Naive thymus-derived CD4-positive, alpha-beta T cell (primary cell): ENCODE results near the gene RAB40C. TPM values are rescaled to one million over a fixed set of nuclear protein-coding genes. Genes with fewer than 3 reads are reported as not detected.

Experiments used
- ATAC-seq: fragments of 150-1000 bp; cut with Tn5 transposase; 2 replicates; pipeline ENCODE4 v1.10.0; 2021; ENCODE audit warnings: mild to moderate bottlenecking, moderate library complexity
- CTCF ChIA-PET: fragments of 350-600 bp; sonication (Branson Sonifier 250); formaldehyde crosslinking; loops from one replicate; lab custom pipeline; 2021; ENCODE audit warnings: antibody characterized with exemption; lab: Charles Lee
- POLR2A ChIA-PET: fragments of 350-600 bp; sonication (Branson Sonifier 250); formaldehyde crosslinking; loops from one replicate; lab custom pipeline; 2021; ENCODE audit warnings: antibody characterized with exemption, inconsistent platforms; lab: Charles Lee
- DNase-seq, 9 donors: peaks; one replicate each; pipeline versions ENCODE4 v3.0.0 to v3.0.0-alpha.2; 2020 to 2022; ENCODE audit warnings: mixed read lengths in 1 of 9
- H3K27ac ChIP-seq: one replicate; pipeline ENCODE4 v1.7.0; 2013; ENCODE audit warnings: mild to moderate bottlenecking, low read depth, low read length, moderate library complexity
- H3K27me3 ChIP-seq, 2 donors: one replicate each; pipeline ENCODE4 v1.7.0; 2013; ENCODE audit warnings: low read length in 2 of 2, mild to moderate bottlenecking in 2 of 2, moderate library complexity in 2 of 2; ENCODE audit not compliant: control insufficient read depth in 2 of 2, insufficient read depth in 2 of 2
- H3K36me3 ChIP-seq, 3 experiments: 1 replicate in 2 of 3; 2 replicates in 1 of 3; pipeline ENCODE4 v1.7.0; 2013; ENCODE audit warnings: low read length in 3 of 3, mild to moderate bottlenecking in 3 of 3, moderate library complexity in 1 of 3; ENCODE audit not compliant: insufficient read depth in 3 of 3, control insufficient read depth in 2 of 3
- H3K4me1 ChIP-seq, 2 donors: one replicate each; pipeline ENCODE4 v1.7.0; 2013; ENCODE audit warnings: low read length in 2 of 2, mild to moderate bottlenecking in 2 of 2, moderate library complexity in 1 of 2; ENCODE audit not compliant: control insufficient read depth in 2 of 2, insufficient read depth in 2 of 2
- H3K4me3 ChIP-seq: 2 replicates; pipeline ENCODE4 v1.7.0; 2013; ENCODE audit warnings: mild to moderate bottlenecking, low read length
- H3K9me3 ChIP-seq, 3 experiments: 1 replicate in 2 of 3; 2 replicates in 1 of 3; pipeline ENCODE4 v1.7.0; 2013; ENCODE audit warnings: low read length in 3 of 3; ENCODE audit not compliant: control insufficient read depth in 2 of 3
- H3K27ac Mint-ChIP-seq, 9 donors: one replicate each; pipeline ENCODE4 v1.8.0; 2020 to 2022; ENCODE audit warnings: mixed read lengths in 9 of 9, mild to moderate bottlenecking in 8 of 9, moderate library complexity in 5 of 9, inconsistent platforms in 2 of 9
- H3K27me3 Mint-ChIP-seq, 5 donors: one replicate each; pipeline ENCODE4 v1.8.0; 2021 to 2022; ENCODE audit warnings: mixed read lengths in 5 of 5, mild to moderate bottlenecking in 1 of 5
- H3K36me3 Mint-ChIP-seq, 5 donors: one replicate each; pipeline ENCODE4 v1.8.0; 2020 to 2022; ENCODE audit warnings: mixed read lengths in 5 of 5, mild to moderate bottlenecking in 3 of 5, inconsistent platforms in 1 of 5
- H3K4me1 Mint-ChIP-seq, 7 donors: one replicate each; pipeline ENCODE4 v1.8.0; 2020 to 2022; ENCODE audit warnings: mixed read lengths in 7 of 7, mild to moderate bottlenecking in 3 of 7, inconsistent platforms in 1 of 7
- H3K4me3 Mint-ChIP-seq, 10 donors: one replicate each; pipeline ENCODE4 v1.8.0; 2020 to 2022; ENCODE audit warnings: mild to moderate bottlenecking in 10 of 10, mixed read lengths in 10 of 10, moderate library complexity in 6 of 10, inconsistent platforms in 2 of 10
- H3K9me3 Mint-ChIP-seq, 11 donors: one replicate each; pipeline ENCODE4 v1.8.0; 2020 to 2022; ENCODE audit warnings: mixed read lengths in 11 of 11, mild to moderate bottlenecking in 4 of 11, inconsistent platforms in 1 of 11, moderate library complexity in 1 of 11
- intact Hi-C, 2 donors: fragments of 100-400 bp; cut with micrococcal nuclease; formaldehyde crosslinking; loops; one replicate each; pipeline ENCODE4 v1.15.1; 2023
- polyA plus RNA-seq, 2 donors: library from polyadenylated mRNA; unstranded; fragments of 300-500 nt; fragmentation: Illumina TruSeq; gene quantifications; one replicate each; pipeline ENCODE4 v1.2.3, GENCODE V29; 2021
- total RNA-seq, 6 experiments: library from RNA in 5 of 6; stranded (reverse) in 5 of 6; gene quantifications; 1 replicate in 5 of 6; 2 replicates in 1 of 6; pipeline ENCODE4 v1.2.3 and lab custom pipeline; 2021 to 2026

The RAB40C gene
- total and polyA plus RNA-seq, 7 experiments from 2014 or later = 7.9 to 23.2 (median 17.5) TPM

GRCh38 chr16:548586-548985, 41.3 kb upstream of the RAB40C start:
- ChIA-PET POLR2A (no interaction called here), CTCF (no interaction called here)
- no peaks in the 10 kb centered on the region for H3K9me3 Mint-ChIP-seq
- no peaks in the 10 kb centered on the region for H3K27me3 Mint-ChIP-seq
- Histone ChIP-seq H3K4me3 (no peak overlapping the region), H3K9me3 (no peaks in the 10 kb centered on the region), H3K36me3 (peaks cover 0 to 28% (median 0%) of the 10 kb centered on the region in 3 experiments), H3K4me1 (no peaks in the 10 kb centered on the region), H3K27ac (no peak overlapping the region), H3K27me3 (no peaks in the 10 kb centered on the region)
- H3K36me3 Mint-ChIP-seq = peaks cover 0 to 3% (median 0%) of the 10 kb centered on the region in 5 donors
- H3K4me1 Mint-ChIP-seq = peaks cover 0 to 5% (median 0%) of the 10 kb centered on the region in 7 donors
- DNase-seq = no peak
- no peak for ATAC-seq
- H3K4me3 Mint-ChIP-seq = peak overlapping the region in 1 of 10 donors; percentile 28
- intact Hi-C loops = no loop called here
- no peak overlapping the region for H3K27ac Mint-ChIP-seq

- POLR2A ChIA-PET = no interaction called here
Measured at GRCh38 chr16:549544-550263, 40.2 kb upstream of the RAB40C start.

GRCh38 chr16:551210-551609, 38.7 kb upstream of the RAB40C start:
- ATAC-seq (no peak), DNase-seq (no peak)
- Mint-ChIP-seq H3K9me3 (no peaks in the 10 kb centered on the region), H3K27ac (no peak overlapping the region), H3K4me1 (no peaks in the 10 kb centered on the region), H3K4me3 (no peak overlapping the region), H3K27me3 (no peaks in the 10 kb centered on the region), H3K36me3 (no peaks in the 10 kb centered on the region)
- no peaks in the 10 kb centered on the region for H3K27me3 ChIP-seq
- no peak overlapping the region for H3K4me3 ChIP-seq
- ChIA-PET POLR2A (no interaction called here), CTCF (no interaction called here)
- H3K36me3 ChIP-seq = peaks cover 0 to 33% (median 0%) of the 10 kb centered on the region in 3 experiments
- H3K4me1 ChIP-seq = no peaks in the 10 kb centered on the region
- no peaks in the 10 kb centered on the region for H3K9me3 ChIP-seq
- no peak overlapping the region for H3K27ac ChIP-seq
- intact Hi-C loops = no loop called here

More at GRCh38 chr16:549544-550263, 40.2 kb upstream of the RAB40C start:
- CTCF ChIA-PET = no interaction called here
- ATAC-seq = no peak
- DNase-seq = no peak
- peaks cover 0 to 5% (median 0%) of the 10 kb centered on the region in 7 donors for H3K4me1 Mint-ChIP-seq
- H3K9me3 Mint-ChIP-seq = no peaks in the 10 kb centered on the region
- H3K27me3 ChIP-seq = no peaks in the 10 kb centered on the region
- H3K36me3 Mint-ChIP-seq = peaks cover 0 to 3% (median 0%) of the 10 kb centered on the region in 5 donors
- H3K4me3 ChIP-seq = no peak overlapping the region
- H3K4me3 Mint-ChIP-seq = no peak overlapping the region
- H3K27ac ChIP-seq = no peak overlapping the region
- no peaks in the 10 kb centered on the region for H3K9me3 ChIP-seq
- H3K27me3 Mint-ChIP-seq = no peaks in the 10 kb centered on the region
- H3K27ac Mint-ChIP-seq = no peak overlapping the region
- peaks cover 0 to 33% (median 0%) of the 10 kb centered on the region in 3 experiments for H3K36me3 ChIP-seq
- no peaks in the 10 kb centered on the region for H3K4me1 ChIP-seq
- intact Hi-C loops = no loop called here

GRCh38 chr16:552171-552570, 37.7 kb upstream of the RAB40C start:
- Histone ChIP-seq H3K36me3 (peaks cover 0 to 30% (median 0%) of the 10 kb centered on the region in 3 experiments), H3K9me3 (no peaks in the 10 kb centered on the region), H3K4me1 (no peaks in the 10 kb centered on the region), H3K27ac (no peak overlapping the region), H3K27me3 (no peaks in the 10 kb centered on the region), H3K4me3 (no peak overlapping the region)
- Mint-ChIP-seq H3K4me1 (no peaks in the 10 kb centered on the region), H3K9me3 (no peaks in the 10 kb centered on the region), H3K36me3 (no peaks in the 10 kb centered on the region), H3K4me3 (no peak overlapping the region), H3K27ac (no peak overlapping the region), H3K27me3 (no peaks in the 10 kb centered on the region)
- ATAC-seq (no peak), DNase-seq (no peak)
- CTCF ChIA-PET = no interaction called here
- POLR2A ChIA-PET = no interaction called here
- intact Hi-C loops = no loop called here

GRCh38 chr16:553601-554296, 36.1 kb upstream of the RAB40C start:
- ChIA-PET CTCF (no interaction called here), POLR2A (no interaction called here)
- no peaks in the 10 kb centered on the region for H3K9me3 Mint-ChIP-seq
- ATAC-seq = no peak
- DNase-seq = no peak
- Histone ChIP-seq H3K4me1 (no peaks in the 10 kb centered on the region), H3K9me3 (no peaks in the 10 kb centered on the region), H3K27me3 (no peaks in the 10 kb centered on the region), H3K27ac (no peak overlapping the region), H3K36me3 (peaks cover 0 to 22% (median 0%) of the 10 kb centered on the region in 3 experiments), H3K4me3 (no peak overlapping the region)
- no peak overlapping the region for H3K27ac Mint-ChIP-seq
- H3K4me3 Mint-ChIP-seq = no peak overlapping the region
- intact Hi-C loops = no loop called here
- H3K27me3 Mint-ChIP-seq = peaks cover 0 to 7% (median 6%) of the 10 kb centered on the region in 5 donors
- no peaks in the 10 kb centered on the region for H3K36me3 Mint-ChIP-seq
- H3K4me1 Mint-ChIP-seq = no peaks in the 10 kb centered on the region

- Histone ChIP-seq H3K9me3 (no peaks in the 10 kb centered on the region), H3K4me1 (no peaks in the 10 kb centered on the region), H3K4me3 (no peak overlapping the region), H3K27me3 (no peaks in the 10 kb centered on the region), H3K27ac (no peak overlapping the region), H3K36me3 (peaks cover 0 to 21% (median 0%) of the 10 kb centered on the region in 3 experiments)
- POLR2A ChIA-PET = interaction anchor here (1.5 kb wide), 1 partner anchor 34 kb away, joined by 3 read pairs; no protein-coding TSS in a partner anchor
- intact Hi-C loops = no loop called here
- H3K9me3 Mint-ChIP-seq = no peaks in the 10 kb centered on the region
- H3K36me3 Mint-ChIP-seq = no peaks in the 10 kb centered on the region
- ATAC-seq = no peak
- no peak for DNase-seq
- no peaks in the 10 kb centered on the region for H3K4me1 Mint-ChIP-seq
- no peak overlapping the region for H3K27ac Mint-ChIP-seq
- H3K27me3 Mint-ChIP-seq = peaks cover 0 to 8% (median 6%) of the 10 kb centered on the region in 5 donors
- no peak overlapping the region for H3K4me3 Mint-ChIP-seq
- CTCF ChIA-PET = no interaction called here
Measured at GRCh38 chr16:554297-554621, 35.6 kb upstream of the RAB40C start.
